Ramos (cell line): ENCODE measurements around the gene ALG9.

Experiments used
- in situ Hi-C: fragments of 300-500 bp; cut with MboI; formaldehyde crosslinking; loops from one replicate; pipeline ENCODE4 v1.14.3; 2022; ENCODE audit warnings: low sequenced_read_pairs; ENCODE audit not compliant: unreplicated experiment

ALG9 gene

GRCh38 chr11:111882202-111882601 is 10.8 kb upstream of the ALG9 start:
- in situ Hi-C loops, result no loop called here

- in situ Hi-C loops, result no loop called here
Observed at GRCh38 chr11:111879637-111879960, 8.2 kb upstream of the ALG9 start.

- in situ Hi-C loops, result no loop called here
Observed at GRCh38 chr11:111878849-111879636, 7.7 kb upstream of the ALG9 start, which contains the start of the genes CFAP68 and FDXACB1. TSS of gene CFAP68 (plus strand) at chr11:111879541. CDS start at chr11:111879561, 20 bp downstream. TSS of gene FDXACB1 (minus strand) at chr11:111879165. CDS start at chr11:111879132, 33 bp downstream.

- in situ Hi-C loops, result no loop called here
Observed at GRCh38 chr11:111878385-111878848, 7.0 kb upstream of the ALG9 start.

GRCh38 chr11:111871693-111872161 is 346 bp upstream of the ALG9 start:
- in situ Hi-C loops, result no loop called here

GRCh38 chr11:111870522-111870885 is 877 bp downstream of the ALG9 start:
- in situ Hi-C loops, result no loop called here

- in situ Hi-C loops, result no loop called here
Observed at GRCh38 chr11:111870113-111870512, 1.3 kb downstream of the ALG9 start.

GRCh38 chr11:111860257-111860656 is 11.1 kb downstream of the ALG9 start:
- in situ Hi-C loops, result no loop called here

GRCh38 chr11:111855506-111855905 is 15.9 kb downstream of the ALG9 start:
- in situ Hi-C loops, result no loop called here

GRCh38 chr11:111852103-111852502 is 19.3 kb downstream of the ALG9 start:
- in situ Hi-C loops, result no loop called here

- in situ Hi-C loops, result no loop called here
Observed at GRCh38 chr11:111851636-111852035, 19.7 kb downstream of the ALG9 start.

- in situ Hi-C loops, result no loop called here
Observed at GRCh38 chr11:111851067-111851466, 20.3 kb downstream of the ALG9 start.

GRCh38 chr11:111849631-111850030 is 21.8 kb downstream of the ALG9 start:
- in situ Hi-C loops, result no loop called here

- in situ Hi-C loops, result no loop called here
Observed at GRCh38 chr11:111846636-111847035, 24.7 kb downstream of the ALG9 start.

GRCh38 chr11:111846063-111846462 is 25.3 kb downstream of the ALG9 start:
- in situ Hi-C loops, result no loop called here

- in situ Hi-C loops, result no loop called here
Observed at GRCh38 chr11:111845276-111846028, 25.9 kb downstream of the ALG9 start.

GRCh38 chr11:111843661-111844060 is 27.7 kb downstream of the ALG9 start:
- in situ Hi-C loops, result loop anchor here (5.0 kb wide), 1 partner anchor 256 kb away; no protein-coding TSS in a partner anchor

GRCh38 chr11:111841370-111842053 is 29.9 kb downstream of the ALG9 start:
- in situ Hi-C loops, result loop anchor here (5.0 kb wide), 1 partner anchor 254 kb away; no protein-coding TSS in a partner anchor

GRCh38 chr11:111840143-111840542 is 31.2 kb downstream of the ALG9 start:
- in situ Hi-C loops, result loop anchor here (5.0 kb wide), 1 partner anchor 253 kb away; no protein-coding TSS in a partner anchor

- in situ Hi-C loops, result no loop called here
Observed at GRCh38 chr11:111838054-111838453, 33.3 kb downstream of the ALG9 start.
